Activated CD4-positive, alpha-beta memory T cell treated with anti-CD3 and anti-CD28 coated beads, Interleukin-2, amount 10 ng/mL, durations not matched to agents 7 days and 5 days (primary cell): ENCODE data around the gene ATP11A. TPM values are rescaled to one million over a fixed set of nuclear protein-coding genes. Genes with fewer than 3 reads are reported as not detected.

ENCODE experiments used
- CTCF ChIA-PET: fragments of 350-600 bp; sonication (Branson Sonifier 250); formaldehyde crosslinking; loops from one replicate; lab custom pipeline; 2021; ENCODE audit warnings: antibody characterized with exemption, inconsistent platforms; lab: Charles Lee
- POLR2A ChIA-PET: fragments of 350-600 bp; sonication (Branson Sonifier 250); formaldehyde crosslinking; loops from one replicate; lab custom pipeline; 2021; ENCODE audit warnings: antibody characterized with exemption; lab: Charles Lee
- DNase-seq: peaks from one replicate; pipeline ENCODE4 v3.0.0-alpha.2; 2020
- H3K27ac Mint-ChIP-seq: one replicate; pipeline ENCODE4 v1.8.0; 2021; ENCODE audit warnings: mild to moderate bottlenecking, mixed read lengths
- H3K27me3 Mint-ChIP-seq: one replicate; pipeline ENCODE4 v1.8.0; 2021; ENCODE audit warnings: mixed read lengths
- H3K36me3 Mint-ChIP-seq: one replicate; pipeline ENCODE4 v1.8.0; 2021; ENCODE audit warnings: low read depth, mixed read lengths
- H3K4me1 Mint-ChIP-seq: one replicate; pipeline ENCODE4 v1.8.0; 2021; ENCODE audit warnings: mixed read lengths
- H3K4me3 Mint-ChIP-seq: one replicate; pipeline ENCODE4 v1.8.0; 2021; ENCODE audit warnings: mild to moderate bottlenecking, mixed read lengths
- H3K9me3 Mint-ChIP-seq: one replicate; pipeline ENCODE4 v1.8.0; 2021; ENCODE audit warnings: mixed read lengths
- total RNA-seq, 2 experiments: library from RNA; stranded (reverse); gene quantifications; one replicate each; pipeline ENCODE4 v1.2.3, GENCODE V29; 2021

Gene ATP11A
- total RNA-seq, 2 experiments from 2014 or later = 52.5 to 53.3 TPM

DNA sequence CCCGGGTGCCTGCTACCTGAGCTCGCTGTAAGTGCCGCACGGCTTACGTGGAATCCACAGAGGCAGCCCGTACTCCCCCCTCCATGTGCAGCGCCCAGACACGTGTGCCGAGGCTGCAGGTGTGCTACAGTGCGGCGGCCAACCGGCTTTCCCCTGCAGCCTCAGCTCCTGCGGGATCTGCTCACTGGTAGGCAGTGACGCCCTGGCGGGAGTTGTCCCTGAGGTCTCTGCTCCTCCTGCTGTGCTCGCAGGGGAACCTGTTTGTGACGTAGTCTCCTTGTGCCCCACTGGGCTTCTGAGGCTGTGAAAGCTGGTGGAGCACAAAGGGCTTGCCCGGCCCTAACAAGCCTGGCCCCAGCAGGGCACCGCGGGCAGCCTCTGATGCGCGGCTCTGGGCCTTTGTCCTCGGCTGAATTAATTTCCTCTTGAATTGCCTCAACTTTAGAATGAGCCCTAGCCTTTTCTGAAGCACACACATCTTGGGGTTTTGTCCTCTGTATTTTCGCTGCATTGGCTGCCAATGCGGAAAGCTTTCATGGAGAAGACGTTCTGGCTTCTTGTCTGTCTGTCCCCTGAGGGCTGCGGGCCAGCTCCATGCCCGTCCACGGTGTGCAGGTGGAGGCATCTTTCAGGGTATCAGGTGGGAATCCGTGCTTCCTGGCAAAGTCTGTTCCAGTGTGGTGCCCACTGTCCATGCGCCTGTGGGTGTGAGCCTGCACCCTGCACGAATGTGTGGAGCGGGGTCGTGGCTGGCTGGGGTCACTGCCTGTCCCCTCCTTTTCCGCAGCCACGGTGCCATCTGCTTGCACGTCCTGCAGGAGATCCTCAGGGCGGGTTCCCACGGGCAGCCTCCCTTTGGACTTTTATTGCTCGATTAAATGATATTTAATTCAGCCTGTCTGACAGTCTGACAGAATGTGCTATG, 201.9 kb downstream of the ATP11A start:
- no peaks in the 10 kb centered on the region for H3K36me3 Mint-ChIP-seq
- H3K27me3 Mint-ChIP-seq = peaks cover 22% of the 10 kb centered on the region
- H3K27ac Mint-ChIP-seq = no peak overlapping the region
- no peak for DNase-seq
- ChIA-PET POLR2A (no interaction called here), CTCF (no interaction called here)
- H3K4me1 Mint-ChIP-seq = peaks cover 3% of the 10 kb centered on the region
- no peaks in the 10 kb centered on the region for H3K9me3 Mint-ChIP-seq
- no peak overlapping the region for H3K4me3 Mint-ChIP-seq

DNA sequence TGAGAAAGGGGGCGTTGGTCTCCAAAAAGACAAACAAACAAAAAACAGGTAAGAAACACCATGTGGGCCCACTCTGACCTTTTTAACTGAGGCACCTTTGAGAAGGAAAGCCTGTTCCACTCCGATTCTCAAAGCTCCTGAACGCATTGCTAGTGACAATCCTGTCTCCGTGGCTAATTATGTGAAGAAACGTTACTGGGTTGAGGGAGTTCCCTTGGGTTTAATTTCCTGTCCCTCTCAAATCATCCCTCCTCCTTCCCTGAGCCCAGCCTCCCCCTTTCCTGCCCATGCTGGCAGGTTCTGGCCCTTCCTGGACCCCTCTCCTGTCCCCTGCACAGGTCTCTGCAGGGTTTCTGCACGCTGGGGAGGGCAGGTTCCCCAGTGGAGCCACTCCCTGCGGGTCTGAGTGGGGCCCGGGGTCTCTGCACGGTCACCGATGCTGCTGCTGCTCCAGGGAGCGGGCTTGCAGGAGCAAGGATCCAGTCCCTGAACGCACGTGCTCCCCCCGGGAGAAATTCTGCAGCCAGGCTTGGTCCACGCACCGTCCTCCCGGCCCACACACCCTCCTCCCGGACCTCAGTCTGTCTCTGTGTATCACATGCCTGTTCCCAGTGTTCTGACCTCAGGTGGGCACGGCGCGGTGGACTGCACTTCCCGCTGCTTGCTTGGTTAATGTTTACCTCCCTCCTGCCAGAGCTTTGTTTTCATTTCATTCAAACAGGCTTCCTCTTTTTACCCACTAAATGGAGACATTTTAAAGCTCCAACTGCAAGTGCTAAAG, 202.8 kb downstream of the ATP11A start:
- CTCF ChIA-PET = no interaction called here
- POLR2A ChIA-PET = no interaction called here
- Mint-ChIP-seq H3K4me3 (no peak overlapping the region), H3K27me3 (peaks cover 22% of the 10 kb centered on the region), H3K27ac (no peak overlapping the region), H3K4me1 (peaks cover 3% of the 10 kb centered on the region), H3K36me3 (no peaks in the 10 kb centered on the region), H3K9me3 (no peaks in the 10 kb centered on the region)
- DNase-seq = no peak

DNA sequence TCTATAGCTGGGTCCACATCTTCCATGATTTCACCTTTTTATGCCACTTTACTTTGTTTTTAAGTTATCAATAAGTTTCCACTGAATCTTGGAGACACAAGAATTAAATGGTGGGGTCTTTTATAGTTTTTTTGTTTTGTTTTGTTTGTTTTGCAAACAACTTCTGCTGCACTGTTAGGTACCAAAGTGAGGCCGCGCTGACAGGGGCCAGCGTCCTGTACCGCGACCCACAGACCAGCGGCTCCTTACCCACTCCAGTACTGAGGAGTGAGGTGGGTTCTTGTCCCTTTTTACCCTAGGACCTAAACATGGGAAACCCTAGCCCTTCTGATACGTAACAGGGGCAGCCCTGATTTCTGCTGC, 203.3 kb downstream of the ATP11A start:
- POLR2A ChIA-PET = no interaction called here
- H3K36me3 Mint-ChIP-seq = no peaks in the 10 kb centered on the region
- no peak for DNase-seq
- H3K27ac Mint-ChIP-seq = no peak overlapping the region
- H3K27me3 Mint-ChIP-seq = peaks cover 22% of the 10 kb centered on the region
- H3K4me1 Mint-ChIP-seq = peaks cover 3% of the 10 kb centered on the region
- no peak overlapping the region for H3K4me3 Mint-ChIP-seq
- no peaks in the 10 kb centered on the region for H3K9me3 Mint-ChIP-seq
- CTCF ChIA-PET = no interaction called here

DNA sequence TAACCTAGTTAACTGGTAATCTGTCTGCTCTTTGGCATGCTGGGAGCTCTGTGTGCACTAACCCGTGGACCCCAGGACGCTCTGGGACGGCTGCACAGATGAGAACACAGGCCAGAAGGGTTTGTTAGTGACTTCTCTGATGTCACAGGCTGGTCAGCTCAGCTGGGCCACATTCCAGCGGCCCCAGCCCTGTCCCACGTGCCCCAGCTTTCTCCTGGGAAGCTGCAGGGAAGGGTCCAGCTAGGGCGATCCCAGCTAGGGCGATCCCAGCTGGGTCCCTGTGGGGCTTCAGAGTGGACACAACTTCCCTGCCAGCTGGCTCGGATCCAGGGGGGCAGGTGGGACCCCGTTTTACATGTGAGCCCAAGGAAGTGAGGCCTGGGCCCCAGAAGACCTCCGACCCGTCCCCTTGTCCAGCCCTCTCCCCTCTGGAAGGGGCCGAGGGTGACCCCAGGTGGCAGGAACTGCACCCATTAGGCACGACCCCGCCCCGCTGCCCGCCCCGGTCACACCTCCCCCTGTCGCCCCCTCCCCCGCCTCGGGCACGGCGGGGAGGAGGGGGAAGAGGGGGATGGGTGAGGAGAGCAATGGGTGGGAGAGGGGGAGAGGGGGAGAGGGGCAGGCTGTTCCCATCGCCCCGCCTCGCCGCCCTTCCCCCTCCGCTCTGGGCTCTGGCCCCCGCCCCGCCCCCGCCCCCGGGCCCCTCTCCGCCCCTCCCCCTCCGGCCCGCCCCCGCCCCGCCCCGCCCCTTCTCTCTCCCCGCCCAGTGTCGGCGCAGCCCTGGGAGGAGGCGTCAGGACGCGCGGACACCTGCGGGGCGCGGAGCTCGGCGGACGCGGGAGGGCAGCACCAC, 204.0 kb downstream of the ATP11A start:
- Mint-ChIP-seq H3K27me3 (peaks cover 22% of the 10 kb centered on the region), H3K4me1 (peaks cover 3% of the 10 kb centered on the region), H3K27ac (no peak overlapping the region), H3K4me3 (no peak overlapping the region), H3K36me3 (no peaks in the 10 kb centered on the region), H3K9me3 (no peaks in the 10 kb centered on the region)
- ChIA-PET CTCF (no interaction called here), POLR2A (no interaction called here)
- peak; percentile 27 for DNase-seq

DNA sequence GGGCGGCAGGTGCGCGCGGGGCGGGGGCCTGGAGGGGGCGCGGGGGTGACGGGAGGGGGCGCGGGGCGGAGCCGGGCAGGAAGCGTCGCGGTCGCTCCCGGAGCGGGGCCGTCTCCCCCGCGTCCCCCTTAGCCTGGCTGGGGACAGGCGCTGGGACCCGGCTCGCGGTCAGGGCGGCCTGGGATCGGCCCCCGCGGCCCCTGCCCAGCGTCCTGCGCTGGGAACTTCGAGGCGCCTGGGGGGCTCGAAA, 204.5 kb downstream of the ATP11A start:
- DNase-seq = no peak
- Mint-ChIP-seq H3K9me3 (no peaks in the 10 kb centered on the region), H3K4me1 (peaks cover 3% of the 10 kb centered on the region), H3K27me3 (peaks cover 22% of the 10 kb centered on the region), H3K36me3 (no peaks in the 10 kb centered on the region), H3K27ac (no peak overlapping the region), H3K4me3 (no peak overlapping the region)
- CTCF ChIA-PET = no interaction called here
- POLR2A ChIA-PET = no interaction called here

DNA sequence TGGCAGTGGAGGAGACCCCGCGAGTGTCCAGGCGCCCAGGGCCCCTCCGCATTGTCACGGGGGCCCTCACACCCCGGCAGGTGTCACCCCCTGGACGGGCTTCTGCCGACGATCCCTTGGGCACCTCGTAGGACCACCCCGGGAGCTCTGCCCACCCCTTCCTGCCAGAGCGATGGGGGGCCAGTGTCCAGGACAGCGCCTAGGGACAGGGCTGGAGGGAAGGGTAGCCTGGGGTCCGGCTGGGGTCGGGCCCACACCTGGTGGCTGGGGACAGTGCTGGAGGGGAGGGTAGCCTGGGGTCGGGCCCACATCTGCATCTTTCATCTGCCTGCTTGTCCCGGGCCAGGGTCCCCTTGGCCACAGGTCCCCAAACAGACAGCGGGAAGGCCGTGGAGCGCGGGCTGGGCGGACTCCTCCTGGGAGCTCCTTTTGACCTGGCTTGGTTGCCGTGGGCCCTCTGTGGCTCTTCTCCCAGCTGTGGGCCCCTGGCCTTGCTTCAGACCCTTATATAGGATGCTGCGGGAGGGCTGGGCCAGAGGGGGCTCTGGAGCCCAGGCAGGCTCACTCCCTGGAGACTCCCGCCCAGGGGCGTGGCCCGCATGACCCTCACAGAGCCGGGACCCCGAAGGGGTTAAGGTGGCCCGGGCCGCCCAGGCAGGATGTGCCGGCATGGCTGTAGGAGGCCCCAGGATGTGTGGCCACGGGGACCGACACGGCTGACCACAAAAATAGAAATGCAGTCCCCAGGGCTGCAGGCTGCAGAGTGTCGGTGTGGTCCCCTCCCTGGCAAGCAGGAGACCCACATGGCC, 205.0 kb downstream of the ATP11A start:
- H3K9me3 Mint-ChIP-seq = no peaks in the 10 kb centered on the region
- H3K4me3 Mint-ChIP-seq = no peak overlapping the region
- ChIA-PET POLR2A (no interaction called here), CTCF (no interaction called here)
- H3K27me3 Mint-ChIP-seq = peaks cover 22% of the 10 kb centered on the region
- no peak overlapping the region for H3K27ac Mint-ChIP-seq
- no peak for DNase-seq
- peaks cover 3% of the 10 kb centered on the region for H3K4me1 Mint-ChIP-seq
- H3K36me3 Mint-ChIP-seq = no peaks in the 10 kb centered on the region

DNA sequence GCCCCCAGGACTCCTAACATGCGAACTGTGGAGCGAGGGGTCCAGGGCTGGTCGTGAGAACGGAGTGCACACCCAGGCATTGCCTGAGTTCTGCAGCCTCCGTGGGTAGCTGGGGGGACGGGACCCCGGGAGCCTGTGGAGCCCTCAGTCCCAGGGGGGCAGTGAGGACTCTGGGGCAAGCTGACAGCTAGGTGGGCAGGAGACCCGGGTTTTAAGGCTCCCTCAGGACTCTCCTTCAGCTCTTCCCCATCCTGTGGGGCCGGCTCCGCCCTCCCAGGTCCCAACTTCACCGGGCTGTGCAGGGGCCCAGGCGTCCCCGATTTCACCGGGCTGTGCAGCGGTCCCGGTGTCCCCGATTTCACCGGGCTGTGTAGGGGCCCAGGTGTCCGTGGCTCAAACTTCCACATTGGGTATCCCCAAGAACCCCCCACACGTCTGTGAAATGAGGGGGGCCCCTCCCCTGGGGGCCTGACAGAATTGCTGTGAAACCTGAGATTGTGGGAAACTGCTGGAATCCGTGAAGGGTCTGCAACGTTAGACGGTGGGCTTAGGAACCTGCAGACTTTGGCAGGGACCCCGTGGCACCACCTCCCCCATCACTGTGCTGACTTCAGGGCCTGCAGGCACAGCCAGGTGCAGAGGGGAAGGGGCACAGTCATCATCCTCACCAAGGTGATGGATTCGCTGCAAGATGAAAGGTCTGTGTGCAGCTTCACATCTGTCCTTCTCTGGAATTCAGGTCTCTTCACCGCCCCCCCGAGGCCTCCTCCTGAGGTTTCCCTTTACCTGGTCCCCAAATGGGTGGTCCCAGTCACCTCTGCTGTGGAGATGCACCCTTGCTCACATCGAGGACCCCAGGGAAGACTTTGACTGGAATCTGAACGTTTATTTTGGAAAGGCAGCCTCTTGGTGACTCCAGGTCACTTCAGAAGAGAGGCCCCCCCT, 206.0 kb downstream of the ATP11A start:
- Mint-ChIP-seq H3K27me3 (peaks cover 22% of the 10 kb centered on the region), H3K27ac (no peak overlapping the region), H3K4me1 (peaks cover 3% of the 10 kb centered on the region), H3K36me3 (no peaks in the 10 kb centered on the region), H3K4me3 (no peak overlapping the region), H3K9me3 (no peaks in the 10 kb centered on the region)
- no peak for DNase-seq
- POLR2A ChIA-PET = no interaction called here
- CTCF ChIA-PET = no interaction called here

DNA sequence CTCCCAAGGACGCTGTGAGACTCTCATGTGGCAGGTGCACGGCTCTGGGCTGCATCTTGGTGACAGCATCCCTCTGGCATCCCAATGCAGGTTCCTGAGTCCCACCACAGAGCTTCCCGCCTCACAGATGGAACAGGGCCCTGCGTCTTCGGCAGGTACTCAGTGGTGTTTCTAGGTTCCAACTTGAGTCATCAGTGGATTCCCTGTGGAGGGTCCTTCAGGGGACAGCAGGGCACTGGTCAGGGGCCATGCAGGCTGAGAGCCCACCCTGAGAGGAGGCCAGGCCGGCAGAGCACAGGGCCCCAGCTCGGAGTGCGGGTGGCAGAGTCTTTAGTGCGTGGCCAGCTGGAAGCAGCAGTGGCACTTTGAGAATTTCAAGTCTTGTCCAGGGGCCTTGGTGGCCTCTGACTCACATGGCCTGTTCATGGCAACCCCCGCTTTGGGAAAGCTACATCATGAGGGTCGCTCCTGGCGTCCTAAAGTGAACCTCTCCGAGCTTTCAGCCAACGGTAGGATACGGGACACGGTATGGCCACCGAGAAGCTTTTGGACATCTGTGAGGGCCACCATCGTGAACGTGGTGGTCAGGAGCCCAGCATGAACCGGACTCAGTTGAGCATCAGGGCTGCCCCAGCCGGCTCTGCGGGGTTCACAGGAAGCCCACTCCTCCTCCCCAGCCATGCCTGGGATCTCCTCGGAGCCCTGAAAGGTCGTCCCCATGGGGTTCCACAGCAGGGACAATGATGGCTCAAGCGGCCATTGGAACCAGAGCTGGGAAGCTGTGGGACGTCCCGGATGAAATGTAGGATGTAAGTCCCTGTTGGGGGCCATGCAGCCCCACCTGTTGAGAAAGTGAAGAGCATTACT, 207.1 kb downstream of the ATP11A start:
- Mint-ChIP-seq H3K4me3 (no peak overlapping the region), H3K36me3 (no peaks in the 10 kb centered on the region), H3K27ac (no peak overlapping the region), H3K4me1 (peaks cover 3% of the 10 kb centered on the region), H3K9me3 (no peaks in the 10 kb centered on the region), H3K27me3 (peaks cover 22% of the 10 kb centered on the region)
- no peak for DNase-seq
- POLR2A ChIA-PET = no interaction called here
- CTCF ChIA-PET = no interaction called here

DNA sequence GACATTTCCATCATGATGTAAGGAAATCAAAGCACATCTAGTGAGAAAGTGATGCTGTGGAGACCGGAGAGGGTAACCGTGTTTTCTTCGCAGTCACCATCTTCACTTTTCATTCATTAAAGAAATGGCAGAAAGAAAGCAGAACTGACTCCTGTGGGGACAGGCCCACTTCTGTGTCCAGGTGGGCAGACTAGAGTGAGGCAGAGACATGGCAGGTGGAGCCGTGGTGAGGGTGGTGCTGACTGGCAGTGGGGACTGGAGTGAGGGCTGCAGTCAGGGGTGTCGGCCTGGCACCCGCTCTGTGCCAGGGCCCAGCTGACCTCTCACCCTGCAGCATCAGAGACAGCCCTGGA, 207.7 kb downstream of the ATP11A start:
- H3K4me3 Mint-ChIP-seq = no peak overlapping the region
- ChIA-PET POLR2A (no interaction called here), CTCF (no interaction called here)
- H3K36me3 Mint-ChIP-seq = no peaks in the 10 kb centered on the region
- H3K4me1 Mint-ChIP-seq = peaks cover 3% of the 10 kb centered on the region
- no peak overlapping the region for H3K27ac Mint-ChIP-seq
- no peaks in the 10 kb centered on the region for H3K9me3 Mint-ChIP-seq
- H3K27me3 Mint-ChIP-seq = peaks cover 22% of the 10 kb centered on the region
- no peak for DNase-seq

DNA sequence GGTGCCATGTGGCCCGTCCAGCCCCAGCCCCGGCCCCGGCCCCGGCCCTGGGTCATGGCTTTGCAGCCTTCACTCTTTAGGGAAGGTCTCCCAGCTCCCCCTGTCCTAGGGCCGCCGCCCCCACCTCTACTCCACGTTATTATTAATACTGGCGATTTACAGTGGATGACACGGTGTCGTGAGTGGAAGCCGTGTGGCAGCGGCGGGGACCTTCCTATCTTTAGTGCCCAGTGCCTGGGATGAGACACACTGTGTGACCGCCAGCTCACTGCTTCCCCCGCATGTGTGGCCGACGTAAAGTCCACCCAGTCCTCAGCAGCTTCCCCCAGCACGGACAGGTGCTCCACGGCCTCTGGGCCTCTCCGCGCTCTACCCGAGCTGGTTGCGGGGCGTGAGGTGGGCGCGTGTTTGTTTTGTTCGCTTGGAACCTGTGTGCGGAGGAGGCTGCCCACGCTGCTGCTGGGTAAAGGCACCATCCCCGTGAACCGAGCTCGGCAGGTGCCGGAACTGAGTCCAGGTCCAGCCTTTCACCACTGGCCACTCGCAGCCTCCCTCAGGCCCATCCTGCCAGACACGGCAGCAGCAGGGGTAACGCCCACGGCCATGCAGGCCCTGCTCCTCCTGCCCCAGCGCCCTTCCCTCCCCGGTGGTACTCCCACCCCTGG, 208.2 kb downstream of the ATP11A start:
- H3K27ac Mint-ChIP-seq = no peak overlapping the region
- ChIA-PET POLR2A (no interaction called here), CTCF (no interaction called here)
- H3K27me3 Mint-ChIP-seq = peaks cover 18% of the 10 kb centered on the region
- no peak overlapping the region for H3K4me3 Mint-ChIP-seq
- H3K36me3 Mint-ChIP-seq = no peaks in the 10 kb centered on the region
- no peaks in the 10 kb centered on the region for H3K9me3 Mint-ChIP-seq
- peaks cover 3% of the 10 kb centered on the region for H3K4me1 Mint-ChIP-seq
- DNase-seq = no peak
